Activated CD8-positive, alpha-beta memory T cell treated with anti-CD3 and anti-CD28 coated beads, Interleukin-2, amount 50 U/mL, for 48 hours (primary cell): ENCODE data around the gene USP32.
"Not testable (repeated sequence)": the region's sequence is repeated elsewhere in the genome, so short reads cannot be mapped to it uniquely, and the experiment has no call there.

Experiments
- DNase-seq: peaks from one replicate; pipeline ENCODE4 v3.0.0-alpha.2; 2020

USP32 gene

DNA sequence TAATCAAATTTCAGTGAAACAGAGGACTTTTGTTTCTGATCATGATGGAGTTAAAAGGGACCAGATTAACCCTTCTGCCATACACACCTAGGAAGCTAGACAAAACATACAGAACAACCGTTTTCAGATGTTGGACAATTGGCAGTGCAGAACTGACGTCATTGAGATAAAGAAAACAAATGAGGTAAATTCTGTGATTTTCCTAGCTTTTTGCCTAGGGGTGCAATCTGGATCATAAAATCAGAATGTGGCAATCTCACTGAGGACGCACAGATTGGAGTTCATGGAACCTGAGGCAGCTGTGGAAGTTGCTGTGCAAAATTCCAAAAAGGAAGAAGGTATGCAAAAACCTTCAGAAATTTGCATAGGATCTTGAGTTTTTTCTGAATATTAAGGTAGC, 15.0 kb upstream of the USP32 start:
- no peak for DNase-seq

DNA sequence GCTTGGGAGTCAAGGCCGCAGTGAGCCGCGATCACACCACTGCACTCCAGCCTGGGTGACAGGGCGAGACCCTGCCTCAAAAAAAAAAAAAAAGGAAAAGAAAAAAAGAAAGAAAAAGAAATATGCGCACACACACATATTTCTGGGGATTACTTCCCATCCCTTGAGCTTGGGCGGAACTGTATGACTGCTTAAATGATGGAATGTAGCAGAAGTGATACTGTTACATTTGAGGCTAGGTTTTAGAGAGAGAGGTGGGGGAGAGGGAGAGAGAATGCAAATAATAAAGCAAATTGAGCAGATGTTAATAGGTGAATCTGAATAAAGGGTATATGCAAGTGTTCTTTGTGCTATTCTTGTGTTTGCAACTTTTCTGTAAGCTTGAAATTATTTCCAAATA, 12.0 kb upstream of the USP32 start:
- no peak for DNase-seq

DNA sequence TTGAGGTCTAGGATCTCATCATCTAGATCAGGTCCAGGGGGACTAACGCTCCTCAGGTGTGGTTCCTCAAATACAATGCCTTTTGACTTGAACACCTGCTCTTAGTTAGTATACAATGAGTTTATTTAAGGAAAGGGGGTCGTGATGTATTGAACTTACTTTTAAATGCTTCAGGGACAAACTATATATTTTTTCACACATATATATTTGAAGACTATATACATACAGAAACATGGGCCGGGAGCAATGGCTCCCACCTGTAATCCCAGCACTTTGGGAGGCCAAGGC, 11.5 kb upstream of the USP32 start:
- DNase-seq: no peak

DNA sequence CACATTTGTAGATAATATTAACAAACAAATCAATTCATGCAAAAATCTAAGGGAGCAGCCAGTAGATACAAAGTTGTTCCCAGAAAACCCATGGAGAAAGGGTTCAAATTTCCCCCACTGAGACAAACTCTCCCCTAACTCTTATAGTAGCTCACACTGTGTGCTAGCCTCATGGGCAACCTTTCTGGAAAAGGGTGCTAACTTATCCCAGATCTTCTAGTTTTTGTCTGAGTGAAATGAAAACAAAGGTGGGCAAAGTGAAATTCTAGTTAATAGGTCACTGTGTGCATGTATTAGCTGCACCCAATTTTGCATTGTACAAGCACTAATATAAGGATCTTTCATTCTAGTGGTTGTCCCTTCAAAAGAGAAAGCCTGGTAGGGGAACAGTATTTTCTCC, 9.9 kb upstream of the USP32 start:
- no peak for DNase-seq

DNA sequence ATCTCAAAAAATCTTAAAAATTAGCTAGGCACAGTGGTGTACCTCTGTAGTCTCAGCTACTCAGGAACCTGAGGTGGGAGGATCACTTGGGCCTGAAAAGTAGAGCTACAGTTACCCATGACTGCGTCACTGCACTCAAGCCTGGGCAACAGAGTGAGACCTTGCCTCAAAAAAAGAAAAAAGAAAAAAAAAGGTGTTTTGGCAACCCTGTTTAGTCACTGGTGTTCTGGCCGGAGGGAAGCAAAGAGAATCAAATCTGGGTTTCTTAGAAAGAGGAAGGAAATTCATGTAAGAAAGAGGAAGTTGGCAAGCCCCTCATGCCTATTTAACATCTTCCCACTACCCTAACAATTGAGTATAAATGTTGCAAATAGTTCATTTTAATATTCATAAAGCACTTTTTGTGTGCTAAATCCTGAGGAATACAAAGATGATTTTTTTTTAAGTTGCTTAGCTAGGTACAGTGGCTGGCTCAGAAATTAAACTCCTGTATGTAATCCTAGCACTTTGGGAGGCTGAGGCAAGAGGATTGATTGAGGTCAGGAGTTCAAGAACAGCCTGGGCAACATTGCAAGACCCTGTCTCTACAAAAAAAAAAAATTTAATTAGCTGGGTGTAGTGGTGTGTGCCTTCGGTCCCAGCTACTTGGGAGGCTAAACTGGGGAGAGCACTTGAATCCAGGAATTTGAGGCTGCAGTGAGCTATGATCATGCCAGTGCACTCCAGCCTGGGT, 6.5 kb upstream of the USP32 start:
- no peak for DNase-seq

GRCh38 chr17:60396412-60396811, 4.5 kb upstream of the USP32 start:
- no peak for DNase-seq

- DNase-seq: no peak
Observed at GRCh38 chr17:60395508-60396065, 3.7 kb upstream of the USP32 start.

DNA sequence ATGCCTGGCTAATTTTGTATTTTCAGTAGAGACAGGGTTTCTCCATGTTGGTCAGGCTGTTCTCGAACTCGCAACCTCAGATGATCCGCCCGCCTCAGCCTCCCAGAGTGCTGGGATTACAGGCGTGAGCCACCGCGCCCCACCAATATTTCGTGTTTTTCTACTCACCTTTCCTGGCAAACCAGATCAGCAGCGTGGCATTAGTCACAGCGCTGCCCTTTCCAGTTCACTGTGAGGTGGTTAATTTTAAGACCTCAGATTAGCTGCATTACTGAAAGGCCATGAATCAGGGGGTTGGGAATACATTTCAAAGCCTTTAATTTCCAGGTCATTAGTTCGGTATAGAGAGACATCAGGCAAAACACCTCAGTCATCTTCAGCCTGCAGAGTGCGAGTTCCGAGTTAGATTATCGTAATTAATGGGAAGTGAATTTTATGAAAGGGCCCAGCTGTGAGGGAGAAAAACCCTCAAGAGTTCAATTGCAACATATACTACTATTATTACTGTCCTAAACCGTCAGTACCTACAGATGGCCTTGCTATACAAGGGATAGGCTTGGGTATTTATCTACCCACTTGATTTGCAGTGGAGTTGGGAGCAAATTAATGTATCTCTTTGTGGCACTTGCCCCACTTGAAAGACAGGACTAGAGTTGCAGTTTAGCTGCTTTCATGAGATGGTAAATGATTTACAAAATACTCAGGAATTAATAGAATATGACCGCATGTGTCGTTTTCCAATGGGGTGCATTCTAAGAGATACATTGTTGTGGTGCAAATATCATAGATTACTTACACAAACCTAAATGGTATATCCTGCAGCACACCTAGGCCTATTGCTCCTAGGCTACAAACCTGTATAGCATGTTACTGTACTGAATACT, 2.1 kb upstream of the USP32 start:
- no peak for DNase-seq

- DNase-seq: peak; percentile 63
Observed at GRCh38 chr17:60392845-60393702, 1.1 kb upstream of the USP32 start.

GRCh38 chr17:60391471-60392041, 377 bp downstream of the USP32 start:
- DNase-seq: no peak

DNA sequence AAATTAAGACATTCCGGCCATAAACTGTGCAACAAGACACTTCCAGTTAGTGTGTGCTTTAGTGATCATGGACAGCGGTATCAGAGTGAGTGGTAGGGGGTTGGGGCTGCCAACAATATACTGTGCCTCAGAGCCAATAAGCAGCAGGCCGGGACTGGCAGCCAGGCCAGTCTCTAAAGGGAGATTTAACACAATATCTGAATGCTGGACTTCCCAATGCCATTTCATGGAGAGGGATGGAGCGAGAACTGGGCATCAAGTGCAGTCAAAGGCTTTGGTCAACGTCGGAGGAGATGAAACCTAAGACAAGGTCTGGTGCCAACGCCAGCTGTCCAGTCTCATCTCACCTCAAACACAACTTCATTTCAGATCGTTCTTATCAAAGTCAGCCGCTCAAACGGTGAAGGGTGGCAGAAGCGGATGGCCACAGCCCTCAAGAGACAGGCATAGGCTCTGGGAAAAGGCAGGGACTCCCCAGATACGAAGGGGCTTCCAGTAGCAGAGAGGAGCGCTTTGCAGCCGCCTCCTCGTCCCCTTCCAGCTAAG, 935 bp downstream of the USP32 start:
- peak; percentile 65 for DNase-seq

GRCh38 chr17:60390186-60390585, 1.7 kb downstream of the USP32 start:
- no peak for DNase-seq

GRCh38 chr17:60388742-60389141, 3.2 kb downstream of the USP32 start:
- DNase-seq: no peak

GRCh38 chr17:60387666-60388065, 4.3 kb downstream of the USP32 start:
- DNase-seq: no peak

DNA sequence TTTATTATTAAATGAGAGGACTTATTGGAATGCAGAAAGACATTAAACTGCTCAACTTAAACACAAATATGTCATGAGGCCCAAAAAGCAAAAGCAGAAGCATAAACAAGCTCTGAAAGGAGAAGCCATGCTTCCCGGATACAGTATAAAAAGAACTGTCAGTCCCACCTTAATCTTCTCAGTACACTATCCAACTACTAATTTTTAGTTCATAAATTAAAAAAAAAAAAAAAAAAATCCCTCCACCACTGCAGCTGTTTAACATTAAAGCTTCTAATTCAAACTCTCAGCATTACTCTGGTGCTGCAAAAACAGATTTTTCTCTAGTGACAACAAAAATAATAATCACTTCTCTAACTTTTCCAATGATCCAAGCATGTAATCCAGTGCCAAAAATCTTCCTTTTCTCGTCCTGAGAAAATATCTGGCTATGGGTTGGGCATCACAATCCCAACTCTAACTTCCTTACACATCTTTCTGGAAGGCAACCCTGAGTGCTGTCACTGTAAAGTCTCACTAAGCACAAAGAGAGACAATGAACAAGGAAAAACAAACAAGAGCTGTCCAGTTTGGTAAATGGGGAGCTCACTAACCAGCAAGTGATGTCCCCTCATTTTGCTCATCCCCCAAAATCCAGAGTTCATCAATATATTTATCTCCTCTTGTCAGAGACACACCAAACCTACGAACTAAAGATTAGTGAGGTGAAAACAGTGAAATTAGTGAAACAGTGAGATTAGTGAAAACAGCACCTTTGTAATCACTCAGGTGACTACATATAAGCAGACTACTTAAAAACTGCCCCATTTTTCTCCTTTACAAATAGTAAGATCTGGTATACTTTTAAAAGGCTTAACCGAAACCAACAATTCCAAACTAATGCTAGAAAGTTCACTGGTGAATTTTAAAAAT, 5.5 kb downstream of the USP32 start:
- no peak for DNase-seq

DNA sequence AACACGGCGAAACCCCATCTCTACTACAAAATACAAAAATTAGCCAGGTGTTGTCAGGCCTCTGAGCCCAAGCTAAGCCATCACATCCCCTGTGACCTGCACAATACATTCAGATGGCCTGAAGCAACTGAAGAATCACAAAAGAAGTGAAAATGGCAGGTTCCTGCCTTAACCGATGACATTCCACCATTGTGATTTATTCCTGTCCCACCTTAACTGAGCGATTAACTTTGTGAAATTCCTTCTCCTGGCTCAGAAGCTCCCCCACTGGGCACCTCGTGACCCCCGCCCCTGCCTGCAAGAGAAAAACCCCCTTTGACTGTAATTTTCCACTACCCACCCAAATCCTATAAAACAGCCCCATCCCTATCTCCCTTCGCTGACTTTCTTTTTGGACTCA, 7.0 kb downstream of the USP32 start:
- DNase-seq: not testable (repeated sequence)

DNA sequence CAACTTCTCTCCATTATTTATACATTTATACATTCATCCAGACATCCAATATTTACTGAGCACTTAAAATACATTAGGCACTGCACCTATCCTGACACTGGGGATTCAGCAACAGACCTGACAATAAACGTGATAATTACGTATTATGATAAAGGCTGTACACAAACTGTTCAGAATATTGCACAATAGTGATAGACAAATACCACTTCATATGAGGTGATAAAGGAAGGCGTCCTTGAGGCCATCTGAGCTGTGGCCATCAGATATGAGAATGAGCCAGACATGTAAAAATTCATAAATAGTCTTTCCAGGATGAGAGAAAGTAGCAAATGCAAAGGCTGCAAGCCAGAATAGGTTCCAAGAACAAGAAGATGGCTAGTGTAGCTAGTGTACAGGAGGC, 8.6 kb downstream of the USP32 start:
- DNase-seq: no peak

- no peak for DNase-seq
Observed at GRCh38 chr17:60381958-60382357, 10.0 kb downstream of the USP32 start.

GRCh38 chr17:60379461-60379860, 12.5 kb downstream of the USP32 start:
- DNase-seq: not testable (repeated sequence)

DNA sequence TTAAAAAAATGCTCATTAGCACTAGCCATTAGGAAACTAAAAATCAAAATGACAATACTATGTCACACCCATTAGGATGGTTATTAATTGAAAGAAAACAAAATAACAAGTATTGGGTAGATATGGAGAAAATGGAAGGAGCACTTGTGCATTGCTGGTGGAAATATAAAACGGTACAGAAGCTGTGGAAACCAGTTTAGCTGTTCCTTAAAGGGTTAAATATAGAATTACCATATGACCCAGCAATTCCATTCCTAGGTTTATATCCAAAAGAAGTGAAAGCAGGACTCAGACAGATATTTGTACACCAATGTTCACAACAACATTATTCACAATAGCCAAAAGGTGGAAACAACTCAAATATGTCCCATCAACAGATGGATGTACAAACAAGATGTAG, 13.7 kb downstream of the USP32 start:
- not testable (repeated sequence) for DNase-seq

DNA sequence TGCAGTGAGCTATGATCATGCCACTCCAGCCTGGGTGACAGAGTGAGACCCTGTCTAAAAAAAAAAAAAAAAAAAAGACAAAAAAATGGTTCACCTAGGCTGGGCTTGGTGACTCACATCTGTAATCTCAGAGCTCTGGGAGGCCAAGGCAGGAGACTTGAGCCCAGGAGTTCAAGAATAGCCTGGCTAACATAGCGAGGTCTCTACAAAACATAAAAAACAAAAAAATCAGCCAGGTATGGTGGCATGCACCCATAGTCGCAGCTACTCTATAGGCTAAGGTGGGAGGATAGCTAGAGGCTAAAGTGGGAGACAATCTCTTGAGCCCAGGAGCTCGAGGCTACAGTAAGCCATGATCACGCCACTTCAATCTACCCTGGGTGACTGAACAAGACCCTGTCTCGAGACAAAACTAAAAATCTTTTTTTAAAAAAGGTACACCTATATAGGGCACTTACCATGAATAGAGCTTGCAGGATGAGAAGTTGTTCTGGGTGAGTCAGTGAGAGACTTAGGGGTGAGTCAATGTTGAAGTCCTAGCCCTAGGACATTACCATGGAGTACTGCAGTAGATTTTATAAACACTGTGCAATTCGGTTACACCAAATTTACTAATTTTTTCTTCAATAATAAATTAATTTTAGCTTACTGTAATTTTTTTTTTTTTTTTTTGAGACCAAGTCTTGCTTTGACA, 19.0 kb downstream of the USP32 start:
- DNase-seq: no peak
